Ovary (tissue), 3 donors: Measurements from ENCODE around the gene NUCB2.
"Not testable (repeated sequence)": the region's sequence is repeated elsewhere in the genome, so short reads cannot be mapped to it uniquely, and the experiment has no call there.

Experiments used
- EP300 ChIP-seq: sonication (generic); formaldehyde crosslinking; IDR thresholded peaks from one replicate; pipeline ENCODE4 v1.6.1; 2017; ENCODE audit warnings: antibody characterized with exemption
- POLR2A ChIP-seq: fragments of 450-650 bp; IDR thresholded peaks from one replicate; pipeline ENCODE4 v1.6.1; 2017; ENCODE audit warnings: antibody characterized with exemption, mild to moderate bottlenecking, moderate library complexity
- TF ChIP-seq, protein P1 (sequence below), 3 donors: fragments of 450-650 bp in 2 of 3; fragments of 200-600 bp in 1 of 3; IDR thresholded peaks; one replicate each; pipeline versions ENCODE4 v1.5.1 to v1.8.0; 2016 to 2022; ENCODE audit warnings: antibody characterized with exemption in 3 of 3, mild to moderate bottlenecking in 1 of 3
- donor health status: DM: no; HTN: no; CAD: no.

DNA sequence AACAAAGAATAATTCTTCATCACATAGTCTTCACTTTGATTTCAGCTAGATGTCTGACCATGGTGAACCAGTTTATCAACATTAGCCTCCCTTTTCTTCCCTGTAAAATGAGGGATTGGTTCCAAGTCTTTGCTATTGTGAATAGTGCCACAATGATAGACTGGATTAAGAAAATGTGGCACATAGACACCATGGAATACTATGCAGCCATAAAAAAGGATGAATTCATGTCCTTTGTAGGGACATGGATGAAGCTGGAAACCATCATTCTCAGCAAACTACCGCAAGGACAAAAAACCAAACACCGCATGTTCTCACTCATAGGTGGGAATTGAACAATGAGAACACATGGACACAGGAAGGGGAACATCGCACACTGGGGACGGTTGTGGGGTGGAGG lies 33.6 kb upstream of the NUCB2 start:
- TF ChIP-seq, protein P1, sequence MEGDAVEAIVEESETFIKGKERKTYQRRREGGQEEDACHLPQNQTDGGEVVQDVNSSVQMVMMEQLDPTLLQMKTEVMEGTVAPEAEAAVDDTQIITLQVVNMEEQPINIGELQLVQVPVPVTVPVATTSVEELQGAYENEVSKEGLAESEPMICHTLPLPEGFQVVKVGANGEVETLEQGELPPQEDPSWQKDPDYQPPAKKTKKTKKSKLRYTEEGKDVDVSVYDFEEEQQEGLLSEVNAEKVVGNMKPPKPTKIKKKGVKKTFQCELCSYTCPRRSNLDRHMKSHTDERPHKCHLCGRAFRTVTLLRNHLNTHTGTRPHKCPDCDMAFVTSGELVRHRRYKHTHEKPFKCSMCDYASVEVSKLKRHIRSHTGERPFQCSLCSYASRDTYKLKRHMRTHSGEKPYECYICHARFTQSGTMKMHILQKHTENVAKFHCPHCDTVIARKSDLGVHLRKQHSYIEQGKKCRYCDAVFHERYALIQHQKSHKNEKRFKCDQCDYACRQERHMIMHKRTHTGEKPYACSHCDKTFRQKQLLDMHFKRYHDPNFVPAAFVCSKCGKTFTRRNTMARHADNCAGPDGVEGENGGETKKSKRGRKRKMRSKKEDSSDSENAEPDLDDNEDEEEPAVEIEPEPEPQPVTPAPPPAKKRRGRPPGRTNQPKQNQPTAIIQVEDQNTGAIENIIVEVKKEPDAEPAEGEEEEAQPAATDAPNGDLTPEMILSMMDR (IDR thresholded peaks at IDR 0.05) = not testable (repeated sequence)
- not testable (repeated sequence) for TF ChIP-seq POLR2A, EP300
